ENCODE results near the gene ITGB1. TPM values are rescaled to one million over a fixed set of nuclear protein-coding genes. Genes with fewer than 3 reads are reported as not detected.
A peak's percentile ranks its signal among the peaks of the same experiment; 100 is the strongest.
"Not testable (repeated sequence)": the region's sequence is repeated elsewhere in the genome, so short reads cannot be mapped to it uniquely, and the experiment has no call there.

ITGB1 gene
- total RNA-seq, 1 donor from 2014 or later = 373 TPM

- peak; percentile 34 for ATAC-seq
Observed at GRCh38 chr10:32943854-32944661, 14.0 kb downstream of the ITGB1 start.

DNA sequence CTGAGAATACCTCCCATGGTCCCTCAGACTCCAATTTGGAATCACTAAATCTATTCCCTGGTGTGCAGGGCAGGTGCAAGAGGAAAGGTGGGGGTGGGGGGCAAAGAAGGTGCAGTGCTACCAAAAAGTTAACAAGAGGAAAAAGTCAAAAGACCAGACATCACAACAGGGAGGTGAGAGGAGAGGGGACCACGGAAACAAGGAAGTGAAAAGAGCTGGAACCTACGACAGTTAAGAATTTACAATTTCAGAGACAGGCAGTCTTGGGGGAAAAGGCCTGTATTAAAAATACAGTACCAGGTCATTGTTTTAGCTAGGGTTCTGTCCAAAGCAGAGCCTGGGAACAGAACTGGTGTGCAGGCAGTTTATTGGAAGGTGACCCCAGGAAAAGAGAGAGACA, 14.6 kb downstream of the ITGB1 start:
- intact Hi-C loops (cut with DNase I) = loop anchor here (10.0 kb wide), 1 partner anchor 619 kb away; no protein-coding TSS in a partner anchor
- ATAC-seq (no peak), DNase-seq (ENCODE audit: low spot score) (no peak)

More at GRCh38 chr10:32943854-32944661, 14.0 kb downstream of the ITGB1 start:
- intact Hi-C loops (cut with DNase I) = loop anchor here (10.0 kb wide), 1 partner anchor 619 kb away; no protein-coding TSS in a partner anchor
- DNase-seq (ENCODE audit: low spot score) = no peak

DNA sequence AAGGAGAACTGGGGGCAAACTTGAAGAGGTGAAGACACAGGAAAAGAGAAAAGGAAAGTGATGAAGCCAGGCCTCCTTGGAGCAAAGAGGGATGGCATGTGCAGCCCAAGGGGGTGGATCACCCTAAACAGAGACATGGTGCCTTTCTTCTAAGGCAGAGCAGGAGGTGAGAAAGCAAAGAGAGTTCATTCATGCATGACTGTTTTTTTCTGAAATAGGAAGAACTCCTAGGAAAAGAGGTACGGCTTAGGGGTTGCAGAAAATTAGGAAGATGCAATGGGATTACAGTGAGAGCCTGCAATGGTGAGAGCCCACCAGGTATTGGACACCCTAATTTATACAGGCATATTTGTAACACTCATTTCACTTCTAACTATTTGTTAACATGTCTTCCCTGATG, 15.9 kb downstream of the ITGB1 start:
- ATAC-seq (no peak), DNase-seq (ENCODE audit: low spot score) (no peak)
- intact Hi-C loops (cut with DNase I) = loop anchor here (10.0 kb wide), 1 partner anchor 617 kb away; no protein-coding TSS in a partner anchor

DNA sequence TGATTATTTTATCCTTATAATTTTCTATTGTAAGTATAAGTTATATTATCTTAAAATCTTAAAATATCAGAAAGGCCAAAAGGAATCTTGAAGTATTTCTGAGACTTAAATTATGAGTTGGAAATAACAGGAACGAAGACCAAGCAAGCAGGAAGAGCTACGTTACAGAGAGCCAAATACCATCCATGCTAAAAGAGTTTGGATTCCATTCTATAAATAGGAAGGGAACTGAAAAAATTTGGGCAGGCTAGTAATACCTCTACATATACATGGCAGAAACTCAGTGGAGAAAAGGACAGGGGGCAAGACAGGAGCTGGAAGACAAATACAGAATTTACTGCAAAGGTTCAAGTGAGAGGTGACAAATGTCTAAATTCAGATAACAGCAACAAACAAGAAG, 16.7 kb downstream of the ITGB1 start:
- intact Hi-C loops (cut with DNase I) = loop anchor here (10.0 kb wide), 1 partner anchor 617 kb away; no protein-coding TSS in a partner anchor
- DNase-seq (ENCODE audit: low spot score) = no peak
- ATAC-seq = no peak

DNA sequence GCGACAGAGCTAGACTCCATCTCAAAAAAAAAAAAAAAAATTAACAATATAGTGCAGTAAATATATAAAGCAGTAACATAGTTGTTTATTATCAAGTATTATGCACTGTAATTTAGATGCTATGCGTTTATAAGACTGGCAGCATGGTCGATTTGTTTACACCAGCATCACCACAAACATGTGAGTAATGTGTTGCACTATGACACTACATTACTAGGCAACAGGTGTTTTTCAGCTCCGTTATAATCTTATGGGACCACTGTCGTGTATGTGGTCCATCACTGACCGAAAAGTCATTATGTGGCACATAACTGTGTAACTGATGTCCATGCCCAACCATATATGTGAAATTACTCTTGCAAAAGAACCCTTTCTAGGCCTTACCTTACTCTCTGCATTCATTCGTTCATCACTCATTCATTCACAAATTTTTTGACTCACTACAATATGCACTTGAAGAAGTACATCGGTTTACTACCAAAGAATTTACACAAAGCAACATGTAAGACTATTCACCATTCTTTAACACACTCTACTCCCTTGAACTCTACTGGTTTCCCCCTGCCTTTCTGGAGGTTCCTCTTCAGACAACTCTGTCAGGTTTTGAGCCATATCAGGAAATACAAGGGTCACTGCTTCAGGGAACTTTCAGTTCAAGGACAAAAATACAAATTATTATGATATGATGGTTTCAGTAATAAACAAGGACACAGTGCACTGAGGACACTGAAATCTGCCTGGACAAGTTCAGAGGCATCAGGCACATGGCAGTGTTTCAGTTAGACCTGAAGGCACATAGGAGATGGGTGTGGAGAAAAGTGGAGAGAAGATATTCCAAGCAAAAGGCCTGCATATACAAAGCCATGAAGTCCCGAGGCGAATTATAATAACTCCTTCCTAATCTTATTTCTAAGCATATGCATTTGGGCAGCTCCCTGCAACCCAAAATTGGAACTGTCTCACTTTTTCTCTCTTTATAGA, 17.4 kb downstream of the ITGB1 start:
- ATAC-seq (no peak), DNase-seq (ENCODE audit: low spot score) (no peak)
- intact Hi-C loops (cut with DNase I) = loop anchor here (10.0 kb wide), 1 partner anchor 616 kb away; no protein-coding TSS in a partner anchor

- intact Hi-C loops (cut with DNase I) = loop anchor here (10.0 kb wide), 1 partner anchor 615 kb away; no protein-coding TSS in a partner anchor
- ATAC-seq (no peak), DNase-seq (ENCODE audit: low spot score) (no peak)
Observed at GRCh38 chr10:32939296-32940111, 18.5 kb downstream of the ITGB1 start.

DNA sequence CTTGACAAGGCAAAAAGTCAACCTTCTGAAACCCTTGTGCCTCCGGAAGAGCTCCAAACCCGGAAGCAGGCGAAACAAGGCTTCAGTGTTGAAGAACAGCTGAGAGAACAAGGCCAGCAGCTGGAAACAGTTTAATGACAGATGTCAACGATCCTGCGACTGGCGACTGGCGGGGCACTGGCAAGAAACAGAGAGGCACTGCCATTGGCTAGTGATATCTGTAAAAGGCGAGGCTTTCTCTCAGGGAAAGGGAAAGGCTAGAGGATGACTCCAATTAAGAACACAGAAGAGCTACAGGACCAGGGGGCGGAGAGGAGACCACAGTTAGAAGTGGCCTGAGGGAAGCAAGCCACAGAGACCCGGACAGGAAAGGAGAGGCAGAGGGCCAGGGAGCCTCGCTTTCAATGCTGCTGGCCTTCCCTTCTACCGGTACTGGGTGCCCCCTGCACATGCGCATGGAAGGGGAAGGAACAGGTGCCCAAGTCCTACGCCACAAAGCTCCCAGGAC, 19.4 kb downstream of the ITGB1 start:
- no peak for DNase-seq (ENCODE audit: low spot score)
- peak; percentile 61 for ATAC-seq
- intact Hi-C loops (cut with DNase I) = no loop called here

- DNase-seq (ENCODE audit: low spot score) = no peak
- intact Hi-C loops (cut with DNase I) = no loop called here
- ATAC-seq = peak; percentile 66
Observed at GRCh38 chr10:32937911-32938424, 20.1 kb downstream of the ITGB1 start.

GRCh38 chr10:32932225-32932729, 25.8 kb downstream of the ITGB1 start:
- intact Hi-C loops (cut with DNase I) = no loop called here
- no peak for ATAC-seq
- DNase-seq (ENCODE audit: low spot score) = no peak

GRCh38 chr10:32931593-32931992, 26.4 kb downstream of the ITGB1 start:
- intact Hi-C loops (cut with DNase I) = no loop called here
- DNase-seq (ENCODE audit: low spot score) (no peak), ATAC-seq (no peak)

GRCh38 chr10:32930036-32930435, 28.0 kb downstream of the ITGB1 start:
- intact Hi-C loops (cut with DNase I) = no loop called here
- ATAC-seq (no peak), DNase-seq (ENCODE audit: low spot score) (no peak)

DNA sequence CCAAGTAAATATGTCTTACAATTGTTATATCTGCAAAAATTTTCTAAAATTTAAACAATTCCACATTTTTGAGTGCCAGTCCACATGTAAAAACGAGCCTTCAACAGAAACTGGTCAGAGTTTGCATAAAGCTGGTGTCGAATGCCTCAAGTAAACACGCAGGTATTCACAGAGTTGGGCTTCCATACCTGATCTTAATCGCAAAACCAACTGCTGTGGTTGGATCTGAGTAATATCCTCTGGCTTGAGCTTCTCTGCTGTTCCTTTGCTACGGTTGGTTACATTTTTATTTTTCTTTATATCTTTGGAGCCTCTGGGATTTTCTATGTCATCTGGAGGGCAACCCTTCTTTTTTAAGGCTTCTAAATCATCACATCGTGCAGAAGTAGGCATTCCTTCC, 28.4 kb downstream of the ITGB1 start:
- ATAC-seq (no peak), DNase-seq (ENCODE audit: low spot score) (no peak)
- intact Hi-C loops (cut with DNase I) = no loop called here

DNA sequence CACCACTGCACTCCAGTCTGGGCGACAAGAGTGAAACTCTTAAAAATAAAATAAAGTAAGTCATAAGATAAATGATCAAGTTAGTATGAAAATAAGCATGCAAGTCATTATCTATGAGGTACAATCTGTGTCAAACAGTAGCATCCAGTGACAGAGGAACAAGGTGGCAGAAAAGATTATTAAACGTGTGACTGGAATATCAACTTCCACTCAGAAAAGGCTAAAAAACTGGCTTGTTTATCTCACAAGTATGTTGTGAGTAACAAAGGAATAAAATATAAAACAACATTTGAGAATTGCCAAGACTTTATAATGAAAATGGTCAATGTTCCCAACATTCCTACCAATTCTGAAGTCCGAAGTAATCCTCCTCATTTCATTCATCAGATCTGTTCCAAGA, 30.3 kb downstream of the ITGB1 start:
- ATAC-seq = no peak
- intact Hi-C loops (cut with DNase I) = no loop called here

GRCh38 chr10:32923849-32924248, 34.2 kb downstream of the ITGB1 start:
- intact Hi-C loops (cut with DNase I) = no loop called here
- ATAC-seq = no peak

More for the DNA sequence above, 30.3 kb downstream of the ITGB1 start:
- DNase-seq (ENCODE audit: low spot score) = no peak

GRCh38 chr10:32923134-32923533, 34.9 kb downstream of the ITGB1 start:
- intact Hi-C loops (cut with DNase I) = no loop called here
- DNase-seq (ENCODE audit: low spot score) (no peak), ATAC-seq (no peak)

More at GRCh38 chr10:32923849-32924248, 34.2 kb downstream of the ITGB1 start:
- no peak for DNase-seq (ENCODE audit: low spot score)

DNA sequence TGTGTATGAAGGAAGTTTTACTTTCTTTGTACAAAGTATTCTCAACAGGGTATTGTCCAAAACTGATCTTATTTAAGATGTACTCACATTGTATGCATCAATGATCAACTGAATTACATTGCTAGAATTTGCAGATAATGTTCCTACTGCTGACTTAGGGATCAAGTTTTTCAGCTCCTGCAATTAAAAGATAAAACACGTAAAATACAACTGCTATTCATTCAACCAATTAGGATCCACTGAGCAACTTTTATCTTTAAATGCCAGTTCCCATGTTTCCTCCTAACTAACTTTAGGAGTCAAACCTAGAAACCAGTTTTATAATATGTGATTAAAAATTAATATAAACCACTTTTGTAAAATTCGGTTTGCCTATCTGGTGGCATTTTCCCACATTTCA, 35.9 kb downstream of the ITGB1 start:
- intact Hi-C loops (cut with DNase I) = no loop called here
- no peak for ATAC-seq
- DNase-seq (ENCODE audit: low spot score) = no peak

- intact Hi-C loops (cut with DNase I); ATAC-seq: not testable (repeated sequence)
Observed at GRCh38 chr10:32917817-32918216, 40.2 kb downstream of the ITGB1 start.

More at GRCh38 chr10:32917817-32918216, 40.2 kb downstream of the ITGB1 start:
- not testable (repeated sequence) for DNase-seq (ENCODE audit: low spot score)

Measured in sciatic nerve (tissue), 2 donors.